Common myeloid progenitor, CD34-positive (primary cell): ENCODE measurements around the gene C7orf33.

Experiments
- CTCF ChIA-PET: fragments of 350-600 bp; sonication (Branson Sonifier 250); formaldehyde crosslinking; loops from one replicate; lab custom pipeline; 2021; ENCODE audit warnings: antibody characterized with exemption; lab: Charles Lee
- POLR2A ChIA-PET: fragments of 350-600 bp; sonication (Branson Sonifier 250); formaldehyde crosslinking; loops from one replicate; lab custom pipeline; 2021; ENCODE audit warnings: antibody characterized with exemption; lab: Charles Lee
- DNase-seq, 3 donors: peaks; one replicate each; pipeline versions ENCODE4 v3.0.0 to v3.0.0-alpha.2; 2013
- H3K27ac ChIP-seq, 2 experiments: 1 replicate in 1 of 2; 2 replicates in 1 of 2; pipeline ENCODE4 v1.7.0; 2013; ENCODE audit warnings: inconsistent platforms in 2 of 2, low read length in 2 of 2, mild to moderate bottlenecking in 2 of 2, low read depth in 1 of 2, moderate library complexity in 1 of 2; ENCODE audit not compliant: severe bottlenecking in 2 of 2, insufficient read depth in 1 of 2, poor library complexity in 1 of 2
- H3K27me3 ChIP-seq, 5 experiments: replicated peaks in 2 of 5; 1 replicate in 3 of 5; 2 replicates in 2 of 5; pipeline versions ENCODE4 v1.6.1 to v1.7.0; 2013; ENCODE audit warnings: low read length in 4 of 5, mild to moderate bottlenecking in 2 of 5, moderate library complexity in 2 of 5, inconsistent platforms in 1 of 5; ENCODE audit not compliant: insufficient read depth in 5 of 5, control insufficient read depth in 4 of 5
- H3K36me3 ChIP-seq, 4 experiments: 1 replicate in 2 of 4; 2 replicates in 2 of 4; pipeline versions ENCODE4 v1.6.1 to v1.7.0; 2013; ENCODE audit warnings: low read length in 3 of 4, control low read depth in 1 of 4, mild to moderate bottlenecking in 1 of 4; ENCODE audit not compliant: control insufficient read depth in 4 of 4, insufficient read depth in 4 of 4
- H3K4me1 ChIP-seq, 4 experiments: 1 replicate in 3 of 4; 2 replicates in 1 of 4; pipeline versions ENCODE4 v1.6.1 to v1.7.1; 2013; ENCODE audit warnings: low read length in 3 of 4, mild to moderate bottlenecking in 3 of 4, control low read depth in 1 of 4, inconsistent platforms in 1 of 4, moderate library complexity in 1 of 4; ENCODE audit not compliant: control insufficient read depth in 4 of 4, insufficient read depth in 4 of 4; ENCODE audit errors: control extremely low read depth in 1 of 4
- H3K4me3 ChIP-seq, 7 experiments: 1 replicate in 4 of 7; 2 replicates in 3 of 7; pipeline versions ENCODE4 v1.5.1 to v1.7.0; 2013; ENCODE audit warnings: mild to moderate bottlenecking in 7 of 7, low read length in 6 of 7, moderate library complexity in 6 of 7, inconsistent platforms in 2 of 7, low read depth in 2 of 7, control low read depth in 1 of 7; ENCODE audit not compliant: insufficient read depth in 4 of 7, control insufficient read depth in 1 of 7; ENCODE audit errors: extremely low read depth in 1 of 7
- H3K9me3 ChIP-seq, 5 experiments: 1 replicate in 4 of 5; 2 replicates in 1 of 5; pipeline versions ENCODE4 v1.6.1 to v1.7.1; 2013; ENCODE audit warnings: low read length in 4 of 5, mild to moderate bottlenecking in 2 of 5, inconsistent platforms in 1 of 5, low read depth in 1 of 5, moderate library complexity in 1 of 5; ENCODE audit not compliant: control insufficient read depth in 4 of 5, insufficient read depth in 2 of 5; ENCODE audit errors: control extremely low read depth in 1 of 5
- WGBS: methylation state at CpG from one replicate; pipeline ENCODE4 v1.1.5; 2013; ENCODE audit not compliant: insufficient coverage; 5-methylcytosine and 5-hydroxymethylcytosine counted together

The C7orf33 gene

DNA sequence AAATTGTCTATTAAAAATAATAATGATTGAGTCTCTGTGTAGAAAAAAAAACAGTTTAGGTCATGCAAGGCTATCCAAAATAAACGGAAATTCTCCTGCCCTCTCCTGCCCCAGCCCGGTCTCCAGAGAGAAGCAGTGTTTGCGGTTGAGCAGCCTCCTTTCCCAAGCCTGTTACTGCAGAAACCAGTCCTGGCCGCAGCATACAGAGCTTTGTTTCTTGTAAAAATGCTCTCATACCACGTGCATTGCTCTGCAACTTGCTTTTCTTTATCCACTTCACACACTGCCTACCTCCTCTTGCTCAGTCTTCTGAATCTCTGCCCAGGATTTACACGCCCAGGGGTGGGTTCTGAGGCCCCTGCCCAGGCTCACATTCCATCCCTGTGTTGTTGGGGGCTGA lies 73.8 kb downstream of the C7orf33 start:
- POLR2A ChIA-PET, result no interaction called here
- Histone ChIP-seq H3K36me3 (no peaks in the 10 kb centered on the region), H3K4me3 (no peak overlapping the region), H3K4me1 (peaks cover 0 to 3% (median 0%) of the 10 kb centered on the region in 4 experiments), H3K9me3 (no peaks in the 10 kb centered on the region), H3K27me3 (no peaks in the 10 kb centered on the region), H3K27ac (no peak overlapping the region)
- no peak for DNase-seq
- WGBS, result 91% methylated on average over 6 of the region's 6 CpGs
- CTCF ChIA-PET, result interaction anchor here (2.2 kb wide), 1 partner anchor 11 kb away, joined by 5 read pairs; no protein-coding TSS in a partner anchor

DNA sequence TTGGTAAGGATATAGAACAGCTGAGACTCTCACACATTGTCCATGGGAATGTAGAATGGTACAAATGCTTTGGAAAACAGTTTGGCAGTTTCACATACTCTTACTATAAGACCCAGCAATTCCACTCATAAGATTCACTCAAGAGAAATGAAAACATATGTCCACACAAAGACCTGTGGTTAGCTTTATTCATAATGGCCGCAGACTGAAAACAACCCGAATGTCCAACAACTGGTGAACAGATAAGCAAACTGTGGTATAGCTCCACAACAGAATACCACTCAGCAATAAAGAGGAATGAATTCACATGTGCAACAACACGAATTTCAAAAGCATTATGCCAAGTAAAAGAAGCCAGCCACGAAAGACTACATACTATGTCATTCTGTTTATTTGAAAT lies 74.7 kb downstream of the C7orf33 start:
- DNase-seq, result no peak
- ChIA-PET CTCF (interaction anchor here (0.6 to 2.2 kb wide), 2 partner anchors 10 to 414 kb away, joined by 3 to 5 read pairs; no protein-coding TSS in a partner anchor), POLR2A (interaction anchor here (0.7 kb wide), 1 partner anchor 29 kb away, joined by 3 read pairs; no protein-coding TSS in a partner anchor)
- Histone ChIP-seq H3K9me3 (no peaks in the 10 kb centered on the region), H3K4me1 (peaks cover 0 to 5% (median 4%) of the 10 kb centered on the region in 4 experiments), H3K27ac (no peak overlapping the region), H3K36me3 (no peaks in the 10 kb centered on the region), H3K4me3 (no peak overlapping the region), H3K27me3 (no peaks in the 10 kb centered on the region)
- WGBS, result 100% methylated on average over 2 of the region's 4 CpGs
